ENCODE results near the gene CDH15.

CDH15 gene

DNA sequence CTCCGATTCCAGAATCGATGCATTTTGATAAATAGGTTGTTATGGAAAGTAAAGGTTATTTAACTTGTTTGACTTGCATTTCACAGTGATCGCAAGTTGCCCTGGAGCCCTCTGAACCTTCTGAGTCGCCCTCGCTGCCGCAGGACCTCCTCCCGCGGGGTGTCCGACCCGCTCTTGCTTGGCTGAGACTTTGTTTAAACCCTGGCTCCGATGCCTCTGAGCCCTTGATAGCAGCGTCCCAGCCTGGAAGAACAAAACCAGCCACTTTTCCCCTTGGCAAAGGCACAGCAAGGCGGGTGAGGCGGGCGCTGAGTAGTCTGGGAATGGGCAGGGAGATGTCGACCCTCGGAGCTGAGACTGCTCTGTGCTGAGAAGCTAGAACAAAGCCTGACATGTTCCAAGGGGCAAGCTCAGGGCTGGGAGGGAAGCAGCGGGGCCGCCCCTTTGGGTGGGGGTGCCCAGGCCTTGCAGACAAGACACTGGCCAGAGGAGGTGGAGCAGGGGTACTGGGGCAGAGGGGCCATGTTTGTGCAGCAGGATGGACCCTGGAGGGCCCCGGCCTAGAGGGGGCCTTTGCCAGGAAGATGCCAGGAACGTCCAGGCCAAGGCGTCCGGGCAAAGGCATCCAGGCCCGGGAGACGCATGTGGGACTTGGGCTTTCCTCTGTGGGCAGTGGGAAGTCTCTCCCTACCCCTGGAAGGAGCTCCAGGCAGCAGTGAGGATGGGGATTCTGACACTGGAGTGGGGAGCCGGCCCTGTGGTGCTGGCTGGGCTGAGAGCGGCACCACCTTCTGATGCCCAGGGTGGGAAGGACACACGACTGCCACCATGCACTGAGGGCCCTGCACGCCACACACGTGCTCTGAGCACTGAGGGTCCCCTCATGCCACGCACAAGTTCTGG, 30.3 kb upstream of the CDH15 start:
- no peak for DNase-seq

DNA sequence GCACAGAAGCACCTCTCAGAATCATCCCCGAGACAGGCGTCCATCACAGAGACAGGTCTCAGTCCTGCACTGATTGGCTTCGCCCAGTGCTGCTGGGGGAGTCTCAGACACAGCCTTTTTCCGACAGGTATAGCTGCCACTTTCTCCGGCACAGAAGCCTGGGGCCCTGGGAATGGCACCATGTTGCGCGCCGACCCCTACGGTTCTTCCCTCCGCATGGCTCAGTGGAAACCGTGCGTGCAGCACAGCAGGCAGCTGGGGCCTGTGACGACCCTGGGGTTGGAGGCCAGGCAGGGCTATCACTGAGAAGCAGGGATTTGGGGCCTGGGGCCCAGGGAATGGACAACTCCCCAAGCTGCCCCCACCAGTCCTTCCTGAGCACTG, 29.7 kb upstream of the CDH15 start:
- DNase-seq, result no peak

DNA sequence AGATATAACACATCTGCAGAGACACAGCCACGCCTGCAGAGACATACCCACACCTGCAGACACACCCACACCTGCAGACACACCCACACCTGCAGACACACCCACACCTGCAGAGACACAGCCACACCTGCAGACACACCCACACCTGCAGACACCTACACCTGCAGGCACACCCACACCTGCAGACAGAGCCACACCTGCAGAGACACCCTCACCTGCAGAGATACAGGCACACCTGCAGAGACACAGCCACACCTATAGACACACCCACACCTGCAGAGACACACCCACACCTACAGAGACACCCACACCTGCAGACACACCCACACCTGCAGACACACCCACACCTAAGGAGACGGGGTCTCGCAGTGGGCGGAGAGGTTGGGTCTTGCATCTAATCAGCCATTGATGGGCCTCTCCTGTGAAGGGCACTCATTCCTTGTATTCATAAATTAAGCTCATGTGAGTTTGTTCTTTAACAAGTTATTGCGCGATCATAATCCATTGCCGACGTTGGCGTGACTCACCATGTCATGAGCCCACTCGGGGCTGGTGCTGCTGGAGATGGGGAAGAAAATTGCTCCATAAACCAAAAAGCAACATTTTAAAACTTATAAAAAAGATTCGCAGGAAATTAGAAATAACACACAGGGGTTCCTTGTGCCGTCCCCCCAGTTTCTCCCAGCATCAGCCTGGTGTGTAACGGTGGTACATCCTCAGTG, 28.9 kb upstream of the CDH15 start:
- DNase-seq, result no peak

DNA sequence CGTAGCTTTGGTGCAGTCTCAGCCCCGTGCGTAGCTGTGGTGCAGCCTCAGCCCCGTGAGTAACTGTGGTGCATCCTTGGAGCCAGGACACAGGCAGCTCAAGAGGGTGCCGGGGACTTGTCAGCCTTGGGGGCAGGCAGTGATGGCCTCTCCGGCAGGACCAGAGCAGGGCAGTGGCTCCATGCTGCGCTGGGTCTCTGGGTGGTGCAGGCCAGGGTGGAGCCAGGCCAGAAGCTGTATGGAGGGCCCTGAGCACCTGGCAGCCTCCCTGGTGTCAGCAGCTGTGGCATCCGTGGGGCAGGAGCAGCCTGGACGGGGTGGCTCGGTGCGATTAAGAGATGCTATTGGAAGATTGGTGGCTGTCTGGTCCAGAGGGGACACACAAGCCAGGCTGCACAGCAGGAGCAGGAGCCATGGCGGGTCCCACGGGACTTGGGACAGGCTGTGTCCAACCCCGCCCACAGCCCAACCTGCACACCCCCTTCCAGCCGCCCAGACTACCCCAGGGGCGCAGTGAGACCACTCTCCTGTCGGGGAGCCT, 28.3 kb upstream of the CDH15 start:
- no peak for DNase-seq

DNA sequence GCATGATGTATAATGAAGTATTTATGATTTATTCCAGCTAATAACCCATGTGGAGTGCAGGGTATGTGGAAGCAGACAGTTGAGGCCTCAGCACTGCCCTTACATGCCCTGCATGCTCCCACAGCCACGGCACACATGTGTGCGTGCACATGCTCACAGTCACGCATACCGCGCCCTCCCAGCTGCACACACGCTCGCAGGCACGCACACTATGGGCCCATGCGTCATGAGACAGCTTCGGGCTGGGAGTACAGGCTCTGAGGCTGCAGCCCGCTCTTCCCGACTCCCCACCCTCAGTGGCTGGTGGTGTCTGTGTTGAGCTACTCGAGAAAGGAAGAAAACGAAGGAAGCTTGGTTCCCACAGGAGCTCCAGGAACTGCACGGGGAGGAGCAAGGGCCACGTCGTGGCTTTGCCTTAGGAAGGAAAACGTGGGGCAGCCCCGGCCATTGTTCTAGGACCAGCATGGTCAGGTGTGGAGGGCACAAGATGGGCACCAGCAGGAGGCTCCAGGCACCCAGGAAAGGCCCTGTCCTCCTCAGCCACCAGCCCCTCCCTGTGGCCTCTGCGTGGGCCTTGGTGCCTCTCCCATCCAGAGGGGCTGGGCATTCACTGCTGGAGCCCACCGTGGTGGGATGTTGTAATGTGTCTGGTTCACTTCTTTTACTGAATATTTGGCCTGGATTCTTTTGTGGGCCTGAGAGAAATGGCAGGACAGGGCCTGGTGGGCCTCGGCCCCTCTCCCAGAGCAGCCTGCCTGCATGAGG, 27.5 kb upstream of the CDH15 start:
- DNase-seq, result no peak

DNA sequence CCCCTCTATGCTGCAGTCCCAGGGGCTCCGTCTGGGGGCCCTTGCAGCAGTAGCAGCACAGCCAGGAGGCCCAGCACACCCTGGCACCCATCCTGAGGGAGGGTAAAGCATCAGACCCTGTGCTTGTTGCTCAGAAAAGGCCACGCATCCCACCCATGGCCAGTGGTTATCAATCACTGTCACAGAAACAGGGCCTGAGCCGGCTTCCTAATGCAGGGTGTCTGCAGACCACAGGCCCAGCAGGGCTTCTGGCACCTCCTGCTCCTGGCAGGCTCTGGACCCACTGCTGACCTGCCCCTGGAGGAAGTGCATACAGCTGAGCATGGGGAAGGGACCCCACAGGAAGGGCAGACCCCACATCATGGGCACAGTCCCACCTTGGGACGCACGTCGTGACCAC, 26.9 kb upstream of the CDH15 start:
- no peak for DNase-seq

DNA sequence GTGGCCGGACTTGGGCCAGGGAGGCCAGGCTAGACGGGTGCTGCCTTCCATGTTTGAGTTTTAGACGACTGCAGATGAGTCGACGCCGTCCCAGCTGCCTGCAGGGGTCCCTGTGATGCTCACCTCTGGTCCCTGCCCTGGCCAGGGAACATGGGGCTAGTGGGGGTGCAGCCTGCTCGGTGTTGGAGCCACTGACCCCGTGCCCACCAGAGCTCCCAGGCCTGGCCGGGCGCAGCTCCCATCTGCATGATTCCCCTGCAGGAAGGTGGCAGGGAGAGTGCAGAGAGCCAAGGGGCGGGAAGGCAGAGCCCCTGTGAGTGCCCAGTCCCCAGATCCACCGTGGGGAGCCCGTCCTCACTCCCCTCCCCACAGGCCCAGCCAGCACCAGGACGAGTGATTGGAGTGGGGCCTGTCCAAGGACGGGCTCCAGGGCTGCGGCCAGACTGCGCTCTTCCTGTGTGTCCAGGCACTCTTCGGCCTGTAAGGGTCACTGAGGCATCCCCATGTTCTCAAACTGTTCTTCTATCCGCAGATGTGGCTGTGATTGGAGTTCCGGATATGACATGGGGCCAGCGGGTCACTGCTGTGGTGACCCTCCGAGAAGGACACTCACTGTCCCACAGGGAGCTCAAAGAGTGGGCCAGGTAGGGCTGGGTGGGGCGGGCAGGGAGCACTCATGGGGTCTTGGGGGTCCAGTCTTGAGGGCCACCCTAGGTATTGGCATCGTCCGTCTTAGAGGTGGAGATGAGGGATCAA, 26.0 kb upstream of the CDH15 start:
- no peak for DNase-seq

DNA sequence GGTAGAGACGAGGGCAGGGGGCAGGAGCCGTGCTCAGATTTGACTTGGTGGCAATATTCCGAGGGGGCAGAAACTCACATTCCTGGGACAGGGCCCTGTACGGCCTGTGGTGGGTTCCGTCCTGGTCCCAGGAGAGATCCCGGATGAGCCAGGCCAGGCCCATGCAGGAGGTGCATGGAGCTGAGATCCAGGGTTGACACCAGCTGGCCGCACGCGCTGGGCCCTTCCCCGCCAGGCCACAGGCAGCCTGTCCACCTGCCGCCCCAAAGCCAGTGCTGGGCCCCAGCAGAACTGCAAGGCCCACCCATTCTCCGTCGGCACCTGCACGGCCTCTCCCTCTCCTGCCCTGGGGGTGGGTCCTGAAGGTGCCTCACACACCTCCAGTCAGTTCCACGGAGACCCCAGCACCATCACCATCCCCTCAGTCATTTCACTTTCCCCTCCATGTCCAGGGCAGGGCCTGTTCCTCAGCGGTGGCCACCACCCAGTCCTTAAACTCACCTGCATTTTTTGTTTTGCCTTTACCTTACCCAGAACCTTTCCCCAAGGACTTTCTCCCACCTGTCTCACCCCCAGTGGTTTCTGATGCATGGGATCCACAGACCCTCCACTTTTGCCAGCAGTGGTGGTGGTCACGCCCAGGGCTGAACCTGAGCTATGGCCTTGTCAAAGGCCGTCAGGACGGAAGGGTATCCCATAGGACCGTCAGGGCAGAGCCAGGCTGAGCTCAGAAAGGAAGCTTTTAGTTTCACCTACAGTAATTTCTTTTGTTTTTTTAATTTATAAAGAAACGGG, 25.1 kb upstream of the CDH15 start:
- no peak for DNase-seq

DNA sequence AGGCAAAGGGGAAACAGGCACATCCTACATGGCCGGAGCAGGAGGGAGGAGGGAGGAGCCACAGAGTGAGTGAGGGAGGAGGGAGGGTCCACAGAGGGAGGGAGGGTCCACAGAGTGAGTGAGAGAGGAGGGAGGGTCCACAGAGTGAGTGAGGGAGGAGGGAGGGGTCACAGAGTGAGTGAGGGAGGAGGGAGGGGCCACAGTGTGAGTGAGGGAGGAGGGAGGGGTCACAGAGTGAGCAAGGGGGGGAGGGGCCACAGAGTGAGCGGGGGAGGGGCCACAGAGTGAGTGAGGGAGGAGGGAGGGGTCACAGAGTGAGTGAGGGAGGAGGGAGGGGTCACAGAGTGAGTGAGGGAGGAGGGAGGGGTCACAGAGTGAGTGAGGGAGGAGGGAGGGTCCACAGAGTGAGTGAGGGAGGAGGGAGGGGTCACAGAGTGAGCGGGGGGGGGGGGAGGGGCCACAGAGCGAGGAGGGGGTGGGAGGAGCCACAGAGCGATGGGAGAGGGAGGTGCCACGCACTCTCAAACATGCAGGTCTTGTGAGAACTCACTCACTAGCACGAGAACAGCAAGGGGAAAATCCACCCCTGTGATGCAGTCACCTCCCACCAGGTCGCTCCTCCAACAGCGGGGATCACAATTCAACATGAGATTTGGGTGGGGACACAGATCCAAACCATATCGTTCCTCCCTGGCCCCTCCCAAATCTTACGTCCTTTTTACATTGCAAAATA, 24.3 kb upstream of the CDH15 start:
- DNase-seq, result no peak

DNA sequence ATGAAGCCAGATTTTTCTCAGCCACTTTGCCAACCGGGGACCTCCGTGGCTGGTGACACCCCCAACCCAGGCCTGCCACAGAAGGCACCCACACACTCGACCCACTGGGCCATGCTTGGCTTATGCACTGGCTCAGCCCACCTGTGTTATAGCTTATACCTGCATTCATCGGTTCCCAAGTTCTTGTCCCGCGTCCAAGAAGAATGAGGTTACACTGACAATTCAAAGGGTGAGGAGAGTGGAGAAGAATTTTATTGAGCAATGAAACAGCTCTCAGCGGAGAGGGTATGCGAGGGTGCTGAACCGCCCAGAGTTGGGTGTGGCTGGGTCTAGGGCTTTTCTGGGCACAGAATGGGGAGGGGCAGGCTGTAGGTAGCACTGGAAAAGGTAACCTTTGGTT, 22.2 kb upstream of the CDH15 start:
- no peak for DNase-seq

DNA sequence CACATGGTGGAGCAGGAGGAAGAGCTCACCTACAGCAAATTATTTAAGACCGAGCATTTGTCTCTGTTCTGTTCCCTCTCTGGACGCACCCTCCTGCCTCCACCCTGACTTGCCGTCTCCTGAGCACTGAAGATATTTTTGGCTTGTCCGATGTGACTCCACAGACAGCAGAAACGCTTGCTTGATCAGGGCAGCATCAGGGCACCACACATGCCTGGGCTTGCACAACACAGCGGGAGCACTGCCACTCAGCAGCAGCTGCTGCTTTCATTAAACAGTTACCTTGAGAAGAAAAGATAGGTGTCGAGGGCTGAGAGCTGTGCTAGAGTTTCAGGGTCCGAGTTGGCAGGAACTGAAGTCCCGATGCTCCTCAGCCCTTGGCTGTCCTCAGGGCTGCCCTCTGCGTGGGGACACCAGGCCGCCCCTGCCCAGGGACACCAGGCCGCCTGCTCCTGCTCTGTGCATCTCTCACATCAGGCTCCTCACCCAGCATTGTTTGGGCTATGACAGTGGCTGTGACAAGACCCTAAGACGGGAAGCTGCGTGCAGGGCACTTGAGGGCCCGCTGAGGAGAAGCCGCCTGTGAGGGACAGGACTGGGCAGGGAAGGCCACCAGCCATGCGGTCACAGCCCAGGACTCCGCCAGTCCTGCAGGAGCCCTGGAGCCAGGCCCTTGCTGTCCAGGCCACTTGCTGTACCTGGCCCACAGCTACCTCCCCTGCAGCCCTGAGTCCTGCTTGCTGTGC, 21.3 kb upstream of the CDH15 start:
- no peak for DNase-seq

DNA sequence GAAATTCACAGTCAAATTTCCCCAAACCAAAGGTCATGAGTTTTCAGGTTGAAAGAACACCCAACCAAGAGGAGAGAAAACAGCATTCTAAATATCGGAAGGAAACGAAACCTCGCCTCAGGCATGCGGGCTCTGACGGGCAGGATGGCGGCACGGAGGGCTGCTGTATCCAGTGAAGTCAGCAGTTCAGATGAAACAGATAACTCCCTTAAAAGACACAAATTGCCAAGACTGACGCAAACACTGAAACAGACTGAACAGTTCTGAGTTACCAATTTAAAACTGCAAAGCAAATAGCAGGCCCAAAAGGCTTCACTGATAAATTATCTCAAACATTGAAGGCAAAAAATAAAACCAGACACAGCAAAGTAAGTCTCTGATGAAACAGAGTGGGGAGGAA, 20.6 kb upstream of the CDH15 start:
- no peak for DNase-seq

DNA sequence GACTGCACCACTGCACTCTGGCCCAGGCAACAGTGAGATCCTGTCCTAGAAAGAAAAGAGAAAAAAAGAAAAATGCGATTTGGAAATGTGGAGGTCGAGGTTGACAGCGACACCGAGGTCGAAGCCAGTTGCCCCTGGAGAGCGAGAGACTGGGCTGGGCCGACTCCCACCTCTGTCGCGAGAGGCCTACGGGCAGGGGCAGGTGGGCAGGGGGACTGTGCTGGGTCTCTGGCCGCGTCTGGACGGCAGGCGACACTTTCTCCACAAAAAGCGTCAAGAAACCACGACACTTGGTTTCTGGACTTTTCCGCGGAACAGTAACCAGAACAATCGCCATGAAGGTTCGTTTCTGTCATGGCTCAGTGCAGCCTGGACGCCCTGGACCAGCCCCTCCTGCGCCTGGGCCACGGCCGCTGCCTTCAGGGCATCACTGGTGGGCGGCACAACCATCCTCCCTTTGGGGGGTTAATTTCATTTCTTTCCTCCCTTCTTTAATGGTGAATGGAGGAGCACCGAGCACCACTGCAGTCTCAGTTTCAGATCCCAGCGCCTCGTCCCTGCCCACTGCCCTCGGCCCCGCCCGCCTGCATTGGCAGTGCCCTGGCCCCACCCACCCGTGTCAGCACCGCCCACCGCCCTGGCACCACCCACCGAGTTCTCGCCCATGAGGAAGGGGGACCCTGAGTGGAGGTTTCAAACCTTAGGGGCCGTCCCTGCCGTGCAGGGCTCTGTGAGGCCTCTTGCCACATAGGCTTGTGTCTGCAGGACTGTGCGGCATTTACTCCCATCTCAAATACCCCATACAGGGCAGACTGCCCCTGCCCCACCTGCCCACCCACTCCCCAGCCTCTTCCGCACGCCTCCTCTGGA, 18.5 kb upstream of the CDH15 start:
- DNase-seq, result no peak

DNA sequence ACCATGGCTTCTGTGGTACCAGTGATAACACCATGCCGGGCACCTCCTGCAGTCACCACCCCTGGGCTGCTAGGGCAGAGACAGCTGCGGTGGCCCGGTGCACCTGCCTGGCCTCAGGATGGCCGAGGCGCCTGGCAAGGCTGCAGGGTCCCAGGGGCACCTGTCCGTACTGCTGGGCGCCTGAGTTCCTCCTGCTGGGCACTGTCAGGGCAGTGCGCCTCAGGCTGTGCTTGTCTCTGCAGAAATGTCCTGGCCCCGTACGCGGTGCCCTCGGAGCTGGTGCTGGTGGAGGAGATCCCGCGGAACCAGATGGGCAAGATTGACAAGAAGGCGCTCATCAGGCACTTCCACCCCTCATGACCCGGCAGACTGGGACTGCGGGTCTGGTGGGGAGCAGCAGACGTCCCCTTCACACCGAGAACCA, 17.7 kb upstream of the CDH15 start:
- no peak for DNase-seq

DNA sequence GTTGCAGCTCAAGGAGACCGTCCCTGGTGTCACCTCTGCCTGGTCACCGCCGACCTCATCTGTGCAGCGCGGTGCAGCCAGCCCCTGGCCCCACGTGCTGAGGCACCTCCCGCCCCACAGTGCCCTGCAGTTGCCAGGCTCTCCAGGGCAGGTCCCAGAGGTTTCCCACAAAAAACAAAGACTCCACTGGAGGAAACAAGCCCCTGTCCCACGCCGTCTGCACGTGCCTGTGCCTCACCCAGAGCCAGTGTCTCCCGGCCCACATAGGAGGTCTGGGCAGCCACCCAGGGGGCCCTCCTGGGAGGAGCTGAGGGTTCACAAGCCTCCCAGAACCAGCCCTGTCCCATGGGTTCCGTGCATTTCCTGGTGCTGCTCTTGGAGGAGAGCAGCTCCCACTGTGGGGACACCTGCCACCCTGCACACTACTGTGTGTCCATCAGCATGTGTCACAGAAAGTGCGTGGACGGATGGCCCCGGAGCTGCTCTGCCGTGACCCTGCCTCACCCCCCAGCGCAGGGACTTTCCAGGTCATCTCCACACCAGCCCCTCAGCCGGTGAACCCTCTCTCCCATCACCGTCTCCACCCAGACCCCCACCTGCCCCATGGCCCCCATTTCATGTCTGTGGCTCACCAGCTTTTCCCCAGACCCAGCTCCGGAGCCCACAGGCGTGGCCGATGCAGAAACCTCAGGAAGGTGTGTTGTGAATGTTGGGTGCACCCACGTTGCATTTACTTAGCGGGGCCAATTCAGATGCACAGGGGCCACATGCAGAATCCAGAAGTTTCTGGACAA, 17.0 kb upstream of the CDH15 start:
- DNase-seq, result no peak

DNA sequence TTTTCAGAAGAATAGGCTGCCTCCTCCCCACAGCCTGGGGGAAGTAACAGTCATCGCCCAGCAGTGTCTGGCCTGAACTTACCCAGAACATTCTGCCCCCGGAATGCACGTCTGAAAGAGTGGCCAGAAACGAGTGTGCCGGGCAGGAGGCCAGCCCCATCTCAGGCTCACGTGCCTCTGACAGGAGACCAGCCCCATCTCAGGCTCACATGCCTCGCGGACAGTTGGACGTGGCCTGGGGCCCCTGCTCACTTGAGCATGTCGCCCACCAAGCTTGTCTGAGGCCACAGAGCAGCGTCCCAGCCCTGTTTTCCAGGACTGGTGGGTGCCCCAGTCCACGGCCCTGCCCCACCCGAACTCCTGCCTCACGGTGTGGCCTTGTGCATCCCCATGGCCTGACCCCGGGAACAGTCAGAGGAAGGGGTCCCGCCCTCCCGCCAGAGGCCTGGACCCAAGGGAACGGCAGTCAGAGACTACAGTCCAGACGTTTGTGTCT, 16.3 kb upstream of the CDH15 start:
- peak; percentile 53 for DNase-seq

DNA sequence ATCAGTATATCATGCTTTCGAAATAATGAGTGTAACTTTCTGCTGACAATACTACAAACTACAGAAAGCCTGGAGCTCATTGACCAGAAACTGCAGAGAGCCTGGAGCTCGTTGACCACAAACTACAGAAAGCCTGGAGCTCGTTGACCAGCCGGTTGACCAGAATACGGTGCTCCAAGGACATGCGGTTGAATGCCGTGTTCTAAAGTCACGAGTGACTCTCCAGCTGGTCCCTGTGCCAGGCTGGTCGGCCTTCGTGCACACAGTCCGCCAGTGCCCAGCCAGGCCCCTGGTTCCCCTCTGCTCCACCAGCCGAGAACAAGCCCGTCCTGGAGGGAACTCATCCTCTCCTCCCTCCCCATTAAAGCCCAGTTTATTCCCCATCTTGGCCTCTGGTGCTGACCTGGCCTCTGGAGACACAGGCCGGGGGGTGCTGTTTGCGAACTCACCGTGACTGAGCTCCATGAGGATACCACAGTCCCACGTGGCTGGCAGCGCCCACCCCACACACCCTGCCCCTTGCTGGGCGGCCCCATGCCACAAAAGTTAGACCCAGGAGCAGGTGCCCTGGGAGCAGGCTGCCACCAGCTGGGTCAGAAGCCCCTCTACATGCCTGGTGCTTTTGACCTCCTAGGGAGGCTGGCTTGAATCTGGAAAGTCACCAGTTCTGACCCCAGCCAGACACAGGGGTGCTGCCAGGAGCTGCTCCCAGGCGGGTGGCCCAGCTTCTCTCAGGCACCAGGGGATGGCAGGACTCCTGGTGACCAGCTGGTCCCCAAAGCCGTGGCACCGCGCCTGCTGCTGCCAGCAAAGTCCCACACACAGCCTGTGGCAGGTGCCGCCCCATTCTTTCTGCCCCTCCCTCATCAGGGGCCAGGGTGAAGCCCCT, 15.5 kb upstream of the CDH15 start:
- DNase-seq, result no peak
